Heart right ventricle (tissue), 16 donors: ENCODE results near the gene TMEM38A. TPM values are rescaled to one million over a fixed set of nuclear protein-coding genes. Genes with fewer than 3 reads are reported as not detected.
"Not testable (repeated sequence)": the region's sequence is repeated elsewhere in the genome, so short reads cannot be mapped to it uniquely, and the experiment has no call there.

Source experiments
- ATAC-seq, 8 donors: fragments of 200-7000 bp; cut with Tn5 transposase; one replicate each; pipeline ENCODE4 v1.9.1; 2020; ENCODE audit warnings: mild to moderate bottlenecking in 8 of 8, moderate library complexity in 8 of 8, moderate number of reproducible peaks in 1 of 8
- DNase-seq, 2 donors: peaks; one replicate each; pipeline ENCODE4 v3.0.0-alpha.2; 2020
- H3K27ac ChIP-seq, 10 donors: fragments of 200-600 bp; sonication (generic) in 2 of 10; one replicate each; pipeline versions ENCODE4 v1.5.0 to v1.8.0; 2020 to 2022; ENCODE audit warnings: mild to moderate bottlenecking in 3 of 10
- H3K27me3 ChIP-seq, 7 donors: fragments of 200-600 bp; one replicate each; pipeline ENCODE4 v1.8.0; 2021 to 2022; ENCODE audit warnings: mild to moderate bottlenecking in 2 of 7
- H3K36me3 ChIP-seq, 9 donors: fragments of 200-600 bp; sonication (generic) in 1 of 9; one replicate each; pipeline versions ENCODE4 v1.5.0 to v1.8.0; 2020 to 2022; ENCODE audit warnings: mild to moderate bottlenecking in 2 of 9
- H3K4me1 ChIP-seq, 9 donors: fragments of 200-600 bp; sonication (generic) in 1 of 9; one replicate each; pipeline versions ENCODE4 v1.5.0 to v1.8.0; 2020 to 2022; ENCODE audit warnings: mild to moderate bottlenecking in 4 of 9
- H3K4me3 ChIP-seq, 10 donors: fragments of 200-600 bp; sonication (generic) in 2 of 10; one replicate each; pipeline versions ENCODE4 v1.5.0 to v1.8.0; 2020 to 2022; ENCODE audit warnings: mild to moderate bottlenecking in 7 of 10, moderate library complexity in 2 of 10
- H3K9me3 ChIP-seq, 11 donors: fragments of 200-600 bp in 10 of 11; sonication (generic) in 2 of 11; one replicate each; pipeline versions ENCODE4 v1.5.0 to v1.8.0; 2013 to 2022; ENCODE audit warnings: mild to moderate bottlenecking in 2 of 11, control low read depth in 1 of 11, moderate library complexity in 1 of 11
- WGBS, 2 donors: extraction: QIAGEN DNeasy Blood & Tissue Kit; methylation state at CpG; one replicate each; pipeline ENCODE4 v1.1.7; 2013; ENCODE audit warnings: inconsistent platforms in 1 of 2; 5-methylcytosine and 5-hydroxymethylcytosine counted together
- intact Hi-C, 10 donors: fragments of 100-400 bp; cut with DNase I; formaldehyde crosslinking; loops; one replicate each; pipeline versions ENCODE4 v1.11.1 to v1.14.2; 2022
- polyA plus RNA-seq, 2 donors: library from polyadenylated mRNA; stranded (reverse); fragments of 200-250 nt; gene quantifications; one replicate each; pipeline ENCODE4 v1.2.3, GENCODE V29; 2013
- total RNA-seq, 10 donors: library from RNA; stranded (reverse); fragmentation: NEBNext Ultra II Directional in 3 of 10; extraction: Animal tissue kit (Norgen Biotek cat#: 25700) in 3 of 10; gene quantifications; one replicate each; pipeline versions ENCODE4 v1.2.1 to v1.2.4, GENCODE V29; 2021 to 2023
- TF ChIP-seq, protein P1 (sequence below), 9 donors: fragments of 200-600 bp; sonication (generic) in 2 of 9; IDR thresholded peaks; one replicate each; pipeline versions ENCODE4 v1.5.0 to v1.8.0; 2021 to 2022; ENCODE audit warnings: antibody characterized with exemption in 9 of 9, mild to moderate bottlenecking in 5 of 9, moderate library complexity in 1 of 9
- donor health status: Arrhythmogenic right ventricular cardiomyopathy.
- donor health status: ischemic (EF 13 %, LVEDD 7.1; RV severe dilation, severe dysfunction).
- donor health status: healthy with polysubstance abuse.
- donor health status: DM: no; HTN: yes; CAD: no.
- donor health status: DM: no; HTN: no; CAD: no.
- donor health status: ischemic (EF 25% LVEDD 6.9; RV normal size, moderate dysfunction).
- donor health status: ischemic (EF 25% LVEDD 5.7; RV mildly dilated, moderate dysfunction).
- donor health status: healthy.
- donor health status: DM: yes; HTN: yes; CAD: no.
- donor health status: Ischemic cardiomyopathy.
- donor health status: ischemic (EF 35%, LVEDD 5.7; RV mildly dilated, moderate dysfunction).
- donor health status: nonischemic (EF 11% LVEDD 7.7; RV severe dilation, severe dysfunction).
- donor health status: DM: yes; HTN: yes; CAD: no.
- donor health status: PGD.
- donor health status: ischemic (EF 29% LVEDD 5.4; RV normal size, mild dysfunction).
- donor health status: nonischemic (EF 23%, LVEDD 6.1; RV moderate dilation, normal function).

The TMEM38A gene
- total and polyA plus RNA-seq, 12 donors, result 17.2 to 41.4 (median 29.6) TPM

DNA sequence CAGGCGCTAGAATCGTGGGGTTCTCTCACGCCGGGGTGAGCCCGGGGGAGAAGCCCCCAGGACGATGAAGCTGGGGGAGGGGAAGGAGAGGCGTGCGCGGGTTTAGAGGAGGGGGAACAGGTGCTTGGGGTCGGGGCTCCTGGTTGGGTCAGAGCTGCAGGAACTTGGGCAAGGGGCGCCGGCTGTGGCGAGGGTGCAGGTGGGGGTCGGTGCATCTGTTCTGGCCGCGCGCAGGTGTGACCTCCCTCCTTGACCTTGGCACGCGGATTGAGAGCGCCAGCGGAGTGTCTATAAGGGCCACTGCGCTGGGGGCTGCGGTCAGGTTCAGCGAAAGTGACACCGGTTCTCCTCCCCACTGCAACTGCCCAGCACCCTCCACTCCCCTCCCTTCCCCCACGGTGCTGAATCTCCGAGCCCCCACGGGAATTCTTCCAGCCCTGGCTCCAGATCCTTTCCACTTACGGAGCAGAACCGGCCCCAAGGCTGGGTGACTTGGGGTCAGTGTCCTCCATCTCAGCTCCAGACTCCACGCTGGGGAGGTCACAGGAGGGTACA is 618 bp downstream of the TMEM38A start:
- DNase-seq, result peak; percentile 71 to 73
- peaks cover 0 to 38% (median 8%) of the 10 kb centered on the region in 9 donors for H3K36me3 ChIP-seq
- no peaks in the 10 kb centered on the region for H3K27me3 ChIP-seq
- H3K9me3 ChIP-seq, result no peaks in the 10 kb centered on the region
- H3K27ac ChIP-seq, result peak overlapping the region; percentile 63 to 98 (median 92)
- peak in 5 of 8 donors; percentile 0 to 7 (median 3) for ATAC-seq
- H3K4me3 ChIP-seq, result peak overlapping the region; percentile 59 to 97 (median 76)
- WGBS, 2 donors, result 1 to 2% methylated on average over 20 to 31 of the region's 31 CpGs
- TF ChIP-seq, protein P1, sequence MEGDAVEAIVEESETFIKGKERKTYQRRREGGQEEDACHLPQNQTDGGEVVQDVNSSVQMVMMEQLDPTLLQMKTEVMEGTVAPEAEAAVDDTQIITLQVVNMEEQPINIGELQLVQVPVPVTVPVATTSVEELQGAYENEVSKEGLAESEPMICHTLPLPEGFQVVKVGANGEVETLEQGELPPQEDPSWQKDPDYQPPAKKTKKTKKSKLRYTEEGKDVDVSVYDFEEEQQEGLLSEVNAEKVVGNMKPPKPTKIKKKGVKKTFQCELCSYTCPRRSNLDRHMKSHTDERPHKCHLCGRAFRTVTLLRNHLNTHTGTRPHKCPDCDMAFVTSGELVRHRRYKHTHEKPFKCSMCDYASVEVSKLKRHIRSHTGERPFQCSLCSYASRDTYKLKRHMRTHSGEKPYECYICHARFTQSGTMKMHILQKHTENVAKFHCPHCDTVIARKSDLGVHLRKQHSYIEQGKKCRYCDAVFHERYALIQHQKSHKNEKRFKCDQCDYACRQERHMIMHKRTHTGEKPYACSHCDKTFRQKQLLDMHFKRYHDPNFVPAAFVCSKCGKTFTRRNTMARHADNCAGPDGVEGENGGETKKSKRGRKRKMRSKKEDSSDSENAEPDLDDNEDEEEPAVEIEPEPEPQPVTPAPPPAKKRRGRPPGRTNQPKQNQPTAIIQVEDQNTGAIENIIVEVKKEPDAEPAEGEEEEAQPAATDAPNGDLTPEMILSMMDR (IDR thresholded peaks at IDR 0.05), result no peak
- intact Hi-C loops, result loop anchor here in 3 of 10 donors (2.0 kb wide), 2 partner anchors 33 to 89 kb away; partner anchors contain the start of genes MED26 (in 2 of the 3) and SLC35E1 (in 1 of the 3)
- H3K4me1 ChIP-seq, result peaks cover 11 to 65% (median 51%) of the 10 kb centered on the region in 9 donors

DNA sequence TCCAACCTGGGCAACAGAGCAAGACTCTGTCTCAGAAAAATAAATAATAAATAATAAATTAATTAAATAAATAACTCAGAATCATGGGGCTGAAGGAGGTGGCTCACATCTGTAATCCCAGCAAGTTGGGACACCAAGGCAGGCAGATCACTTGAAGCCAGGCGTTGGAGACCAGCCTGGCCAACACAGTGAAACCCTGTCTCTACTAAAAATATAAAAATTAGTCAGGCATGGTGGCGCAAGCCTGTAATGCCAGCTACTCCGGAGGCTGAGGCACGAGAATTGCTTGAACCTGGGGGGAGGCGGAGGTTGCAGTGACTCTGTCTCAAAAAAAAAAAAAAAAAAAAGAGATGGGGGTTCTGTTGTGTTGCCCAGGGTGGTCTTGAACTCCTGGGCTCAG is 7.2 kb downstream of the TMEM38A start:
- Histone ChIP-seq H3K27ac (no peak overlapping the region), H3K9me3 (no peaks in the 10 kb centered on the region), H3K36me3 (peaks cover 0 to 22% (median 0%) of the 10 kb centered on the region in 9 donors), H3K4me3 (no peak overlapping the region), H3K4me1 (peaks cover 0 to 27% (median 18%) of the 10 kb centered on the region in 9 donors), H3K27me3 (no peaks in the 10 kb centered on the region)
- intact Hi-C loops, result no loop called here
- TF ChIP-seq, protein P1 (IDR thresholded peaks at IDR 0.05), result no peak
- no peak for DNase-seq
- WGBS, 2 donors, result 93 to 94% methylated on average over 5 of the region's 5 CpGs
- ATAC-seq, result no peak

GRCh38 chr19:16668702-16669101 is 7.8 kb downstream of the TMEM38A start:
- Histone ChIP-seq H3K4me1 (peaks cover 0 to 25% (median 12%) of the 10 kb centered on the region in 9 donors), H3K36me3 (peaks cover 0 to 22% (median 0%) of the 10 kb centered on the region in 9 donors)
- H3K27ac ChIP-seq, H3K4me3 ChIP-seq, ATAC-seq, H3K27me3 ChIP-seq, H3K9me3 ChIP-seq, intact Hi-C loops, DNase-seq: not testable (repeated sequence)
- WGBS, 2 donors, result 99 to 100% methylated on average over 4 of the region's 4 CpGs

DNA sequence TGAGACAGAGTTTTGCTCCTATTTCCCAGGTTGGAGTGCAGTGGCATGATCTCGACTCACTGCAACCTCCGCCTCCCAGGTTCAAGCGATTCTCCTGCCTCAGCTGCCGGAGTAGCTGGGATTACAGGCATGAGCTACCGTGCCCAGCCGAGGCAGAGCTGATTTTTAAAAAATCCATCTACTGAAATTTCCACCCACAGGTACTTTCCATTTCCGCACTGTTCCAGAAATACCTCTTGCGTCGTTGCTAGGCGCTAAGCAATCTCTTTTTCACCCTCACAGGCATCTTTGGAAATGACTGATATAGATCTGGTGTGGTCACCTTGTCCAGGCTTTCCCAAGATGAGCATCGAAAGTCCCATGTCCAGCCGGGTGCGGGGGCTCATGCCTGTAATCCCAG is 9.4 kb downstream of the TMEM38A start:
- TF ChIP-seq, protein P1 (IDR thresholded peaks at IDR 0.05), result no peak
- ATAC-seq (no peak), DNase-seq (no peak)
- peaks cover 0 to 14% (median 4%) of the 10 kb centered on the region in 9 donors for H3K4me1 ChIP-seq
- no peaks in the 10 kb centered on the region for H3K27me3 ChIP-seq
- intact Hi-C loops, result no loop called here
- H3K9me3 ChIP-seq, result no peaks in the 10 kb centered on the region
- no peak overlapping the region for H3K27ac ChIP-seq
- peaks cover 0 to 28% (median 0%) of the 10 kb centered on the region in 9 donors for H3K36me3 ChIP-seq
- H3K4me3 ChIP-seq, result no peak overlapping the region
- 92 to 95% methylated on average over 13 of the region's 13 CpGs for WGBS, 2 donors
